Stimulated activated CD4-positive, alpha-beta T cell treated with anti-CD3 and anti-CD28 coated beads, Interleukin-12 subunit alpha, Interleukin-12 subunit beta, amount 100 ng/mL, for 24 hours (primary cell): ENCODE data around the gene CCDC116.
A peak's percentile ranks its signal among the peaks of the same experiment; 100 is the strongest.
"Not testable (repeated sequence)": the region's sequence is repeated elsewhere in the genome, so short reads cannot be mapped to it uniquely, and the experiment has no call there.

ENCODE experiments used
- DNase-seq, 2 experiments: peaks; one replicate each; pipeline ENCODE4 v3.0.0-alpha.2; 2020; ENCODE audit warnings: low read depth in 2 of 2

CCDC116 gene

GRCh38 chr22:21632237-21632895 lies at the start of gene CCDC116:
CCDC116 (plus strand) TSS chr22:21632760; CDS start chr22:21633182, 422 bp downstream.
- peak in 1 of 2 experiments; percentile 54 for DNase-seq

GRCh38 chr22:21582801-21583740 lies 49.5 kb upstream of the CCDC116 start:
- no peak for DNase-seq

- no peak for DNase-seq
Observed at GRCh38 chr22:21585389-21585788, 47.2 kb upstream of the CCDC116 start.

GRCh38 chr22:21587803-21588611 lies 44.6 kb upstream of the CCDC116 start:
- DNase-seq: peak; percentile 22 to 32

- DNase-seq: no peak
Observed at GRCh38 chr22:21589396-21589795, 43.2 kb upstream of the CCDC116 start.

- DNase-seq: no peak
Observed at GRCh38 chr22:21590809-21591641, 41.5 kb upstream of the CCDC116 start.

- no peak for DNase-seq
Observed at GRCh38 chr22:21591695-21592094, 40.9 kb upstream of the CCDC116 start.

GRCh38 chr22:21592422-21592821 lies 40.1 kb upstream of the CCDC116 start:
- no peak for DNase-seq

GRCh38 chr22:21593406-21594232 lies 38.9 kb upstream of the CCDC116 start:
- DNase-seq: no peak

- DNase-seq: no peak
Observed at GRCh38 chr22:21594865-21595452, 37.6 kb upstream of the CCDC116 start.

GRCh38 chr22:21596356-21597135 lies 36.0 kb upstream of the CCDC116 start:
- DNase-seq: not testable (repeated sequence)

GRCh38 chr22:21598302-21598701 lies 34.3 kb upstream of the CCDC116 start:
- no peak for DNase-seq

- DNase-seq: no peak
Observed at GRCh38 chr22:21599053-21599893, 33.3 kb upstream of the CCDC116 start.

- DNase-seq: no peak
Observed at GRCh38 chr22:21602579-21602978, 30.0 kb upstream of the CCDC116 start.

GRCh38 chr22:21603973-21604372 lies 28.6 kb upstream of the CCDC116 start:
- DNase-seq: no peak

GRCh38 chr22:21605887-21606564 lies 26.5 kb upstream of the CCDC116 start:
- DNase-seq: no peak

- no peak for DNase-seq
Observed at GRCh38 chr22:21606775-21607174, 25.8 kb upstream of the CCDC116 start.
